GM23338 (cell line): ENCODE results near the gene RAI14. TPM values are rescaled to one million over a fixed set of nuclear protein-coding genes. Genes with fewer than 3 reads are reported as not detected.

Experiments
- ATAC-seq: fragments of 200-7000 bp; cut with Tn5 transposase; 3 replicates; pipeline ENCODE4 v1.9.1; 2020
- DNase-seq: peaks from one replicate; pipeline ENCODE4 v3.0.0-alpha.2; 2015; ENCODE audit warnings: low spot score
- H2AFZ ChIP-seq: fragments of 200-600 bp; sonication (generic); 2 replicates; pipeline ENCODE4 v1.8.0; 2016; ENCODE audit warnings: antibody characterized with exemption, mild to moderate bottlenecking, moderate library complexity
- H3F3A ChIP-seq: fragments of 200-600 bp; sonication (generic); replicated peaks from 2 replicates; pipeline ENCODE4 v1.8.0; 2017; ENCODE audit warnings: antibody characterized with exemption, mixed run types, low read depth
- H3K27ac ChIP-seq: fragments of 200-600 bp; sonication (generic); 2 replicates; pipeline ENCODE4 v1.6.1; 2016; ENCODE audit warnings: low read depth
- H3K27me3 ChIP-seq: fragments of 200-600 bp; sonication (generic); 2 replicates; pipeline ENCODE4 v1.8.0; 2016; ENCODE audit warnings: mild to moderate bottlenecking, mixed run types, moderate library complexity; ENCODE audit not compliant: insufficient read depth
- H3K36me3 ChIP-seq: fragments of 200-600 bp; sonication (generic); 2 replicates; pipeline ENCODE4 v1.8.0; 2016; ENCODE audit warnings: mild to moderate bottlenecking; ENCODE audit not compliant: insufficient read depth
- H3K4me1 ChIP-seq: fragments of 200-600 bp; sonication (generic); 2 replicates; pipeline ENCODE4 v1.8.0; 2016; ENCODE audit warnings: mild to moderate bottlenecking, moderate library complexity; ENCODE audit not compliant: insufficient read depth
- H3K4me2 ChIP-seq: fragments of 200-600 bp; sonication (generic); 2 replicates; pipeline ENCODE4 v1.7.1; 2017; ENCODE audit warnings: mixed run types
- H3K4me3 ChIP-seq: fragments of 200-600 bp; sonication (generic); 2 replicates; pipeline ENCODE4 v1.6.1; 2016; ENCODE audit warnings: mixed run types
- H3K79me2 ChIP-seq: fragments of 200-600 bp; sonication (generic); replicated peaks from 2 replicates; pipeline ENCODE4 v1.8.0; 2017; ENCODE audit warnings: mild to moderate bottlenecking; ENCODE audit not compliant: insufficient read depth
- H3K9me2 ChIP-seq: fragments of 200-600 bp; sonication (generic); 2 replicates; pipeline ENCODE4 v1.8.0; 2017; ENCODE audit not compliant: insufficient read depth
- H4K20me1 ChIP-seq: fragments of 200-600 bp; sonication (generic); replicated peaks from 2 replicates; pipeline ENCODE4 v1.8.0; 2017; ENCODE audit warnings: mild to moderate bottlenecking; ENCODE audit not compliant: insufficient read depth
- H3K27ac Mint-ChIP-seq: 2 replicates; pipeline ENCODE4 v1.8.0; 2020; ENCODE audit warnings: inconsistent platforms, mild to moderate bottlenecking, moderate library complexity, mixed read lengths
- H3K27me3 Mint-ChIP-seq: 3 replicates; pipeline ENCODE4 v1.8.0; 2022; ENCODE audit warnings: low read depth, mild to moderate bottlenecking, moderate library complexity, mixed read lengths, inconsistent platforms; ENCODE audit not compliant: insufficient read depth, poor library complexity
- H3K36me3 Mint-ChIP-seq: 3 replicates; pipeline ENCODE4 v1.8.0; 2021; ENCODE audit warnings: low read depth, mild to moderate bottlenecking, inconsistent platforms, moderate library complexity, mixed read lengths
- H3K4me1 Mint-ChIP-seq: 3 replicates; pipeline ENCODE4 v1.8.0; 2020; ENCODE audit warnings: mild to moderate bottlenecking, inconsistent platforms, mixed read lengths
- H3K4me3 Mint-ChIP-seq: 3 replicates; pipeline ENCODE4 v1.8.0; 2021; ENCODE audit warnings: moderate library complexity, mild to moderate bottlenecking, inconsistent platforms, mixed read lengths
- H3K9me3 Mint-ChIP-seq: 3 replicates; pipeline ENCODE4 v1.8.0; 2020; ENCODE audit warnings: moderate library complexity, mild to moderate bottlenecking, inconsistent platforms, mixed read lengths
- CREB1 ChIP-seq: fragments of 250-450 bp; sonication (Bioruptor Pico); IDR thresholded peaks from 2 replicates; pipeline ENCODE4 v1.5.0; 2020; ENCODE audit warnings: low read depth, mild to moderate bottlenecking, moderate library complexity
- EZH2 ChIP-seq: fragments of 200-600 bp; sonication (generic); IDR thresholded peaks from one replicate; pipeline ENCODE4 v1.8.0; 2017; ENCODE audit warnings: antibody characterized with exemption, mild to moderate bottlenecking, low read depth; ENCODE audit not compliant: unreplicated experiment
- EZH2phosphoT487 ChIP-seq: fragments of 200-600 bp; sonication (generic); IDR thresholded peaks from one replicate; pipeline ENCODE4 v1.8.1; 2018; ENCODE audit warnings: antibody characterized with exemption; ENCODE audit not compliant: unreplicated experiment
- JUNB ChIP-seq: IDR thresholded peaks from one replicate; pipeline ENCODE4 v1.6.1; 2016; ENCODE audit warnings: antibody characterized with exemption; ENCODE audit not compliant: unreplicated experiment
- NANOG ChIP-seq: IDR thresholded peaks from 2 replicates; pipeline ENCODE4 v1.6.1; 2016; ENCODE audit warnings: antibody characterized with exemption, borderline replicate concordance
- POLR2AphosphoS5 ChIP-seq: IDR thresholded peaks from 2 replicates; pipeline ENCODE4 v1.6.1; 2016; ENCODE audit warnings: antibody characterized with exemption, low read depth
- STAT1 ChIP-seq: IDR thresholded peaks from one replicate; pipeline ENCODE4 v1.6.1; 2016; ENCODE audit warnings: antibody characterized with exemption; ENCODE audit not compliant: unreplicated experiment
- ZNF114 ChIP-seq: fragments of 250-450 bp; sonication (Bioruptor Pico); IDR thresholded peaks from 2 replicates; pipeline ENCODE4 v1.5.0; 2020; ENCODE audit warnings: mild to moderate bottlenecking, moderate library complexity
- ZNF331 ChIP-seq: fragments of 250-450 bp; sonication (Bioruptor Pico); IDR thresholded peaks from 2 replicates; pipeline ENCODE4 v1.5.0; 2020; ENCODE audit warnings: low read depth, mild to moderate bottlenecking, moderate library complexity
- polyA plus RNA-seq: library from polyadenylated mRNA; unstranded; fragments of >200 nt; fragmentation: Nextera tagmentation; extraction: Ambion mirVana; gene quantifications from 2 replicates; pipeline ENCODE4 v1.2.1, GENCODE V29; 2016
- total RNA-seq: library from RNA; depleted of rRNA; stranded (reverse); fragments of >200 nt; shearing (Covaris generic); gene quantifications from 2 replicates; pipeline ENCODE4 v1.2.3, GENCODE V29; 2014
- TF ChIP-seq, protein P1 (sequence below): fragments of 250-450 bp; sonication (Bioruptor Pico); IDR thresholded peaks from 2 replicates; pipeline ENCODE4 v1.5.0; 2020; ENCODE audit warnings: mild to moderate bottlenecking, moderate library complexity
- TF ChIP-seq, protein P2 (sequence below), 2 experiments: fragments of 200-600 bp in 1 of 2; sonication (generic) in 1 of 2; conservative IDR thresholded peaks; 2 replicates each; pipeline versions ENCODE4 v1.5.1 to v1.6.1; 2016 to 2017; ENCODE audit warnings: antibody characterized with exemption in 2 of 2, low read depth in 2 of 2, mild to moderate bottlenecking in 2 of 2, moderate library complexity in 1 of 2
- TF ChIP-seq, protein P3 (sequence below): IDR thresholded peaks from one replicate; pipeline ENCODE4 v1.6.1; 2018; ENCODE audit warnings: antibody characterized with exemption; ENCODE audit not compliant: unreplicated experiment
- TF ChIP-seq, protein P4 (sequence below): IDR thresholded peaks from 2 replicates; pipeline ENCODE4 v1.6.1; 2016; ENCODE audit warnings: antibody characterized with exemption

RAI14 gene
- total and polyA plus RNA-seq, 2 experiments from 2014 or later, result 58.8 to 95.8 TPM

DNA sequence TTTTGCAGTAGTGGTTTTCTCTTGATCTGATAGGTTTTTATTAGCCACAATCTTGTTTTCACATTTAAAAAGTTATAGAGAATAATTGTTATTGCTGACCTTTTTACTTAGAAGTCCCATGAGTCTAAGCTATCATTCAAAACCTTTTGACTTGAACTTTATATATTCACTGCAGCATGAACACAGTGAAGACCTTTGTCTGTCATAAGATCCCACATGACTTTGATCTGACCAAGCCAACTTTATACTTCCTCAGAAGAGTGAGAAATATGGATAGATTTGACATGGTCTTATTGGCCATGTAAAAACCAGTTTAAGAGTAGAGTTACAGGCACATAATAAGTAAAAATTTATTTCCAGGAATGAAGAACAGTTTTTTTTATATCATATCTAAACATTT lies 225.1 kb downstream of the RAI14 start:
- Mint-ChIP-seq H3K27me3 (no peaks in the 10 kb centered on the region), H3K4me3 (no peak overlapping the region), H3K4me1 (0 out of 3 replicates have a peak, but pooled peaks cover 3% of the 10 kb centered on the region), H3K36me3 (peaks cover 14% of the 10 kb centered on the region; the same call in 2 of the 3 replicates), H3K9me3 (peaks cover 16% of the 10 kb centered on the region), H3K27ac (no peak overlapping the region)
- no peaks in the 10 kb centered on the region for H3F3A ChIP-seq
- no peaks in the 10 kb centered on the region for H4K20me1 ChIP-seq
- no peaks in the 10 kb centered on the region for H3K36me3 ChIP-seq
- no peak overlapping the region for H3K27ac ChIP-seq
- H3K27me3 ChIP-seq, result no peaks in the 10 kb centered on the region
- H3K79me2 ChIP-seq, result no peaks in the 10 kb centered on the region
- H3K4me1 ChIP-seq, result no peaks in the 10 kb centered on the region
- no peak overlapping the region for H3K4me2 ChIP-seq
- H3K9me2 ChIP-seq, result 0 out of 2 replicates have a peak, but pooled peaks cover 6% of the 10 kb centered on the region
- TF ChIP-seq ZNF331, result no peak
- no peak for TF ChIP-seq CREB1 (CRISPR knock-in tag)
- no peak for TF ChIP-seq NANOG
- no peak for TF ChIP-seq EZH2
- no peak for TF ChIP-seq STAT1
- TF ChIP-seq POLR2AphosphoS5, result no peak
- TF ChIP-seq, protein P1, sequence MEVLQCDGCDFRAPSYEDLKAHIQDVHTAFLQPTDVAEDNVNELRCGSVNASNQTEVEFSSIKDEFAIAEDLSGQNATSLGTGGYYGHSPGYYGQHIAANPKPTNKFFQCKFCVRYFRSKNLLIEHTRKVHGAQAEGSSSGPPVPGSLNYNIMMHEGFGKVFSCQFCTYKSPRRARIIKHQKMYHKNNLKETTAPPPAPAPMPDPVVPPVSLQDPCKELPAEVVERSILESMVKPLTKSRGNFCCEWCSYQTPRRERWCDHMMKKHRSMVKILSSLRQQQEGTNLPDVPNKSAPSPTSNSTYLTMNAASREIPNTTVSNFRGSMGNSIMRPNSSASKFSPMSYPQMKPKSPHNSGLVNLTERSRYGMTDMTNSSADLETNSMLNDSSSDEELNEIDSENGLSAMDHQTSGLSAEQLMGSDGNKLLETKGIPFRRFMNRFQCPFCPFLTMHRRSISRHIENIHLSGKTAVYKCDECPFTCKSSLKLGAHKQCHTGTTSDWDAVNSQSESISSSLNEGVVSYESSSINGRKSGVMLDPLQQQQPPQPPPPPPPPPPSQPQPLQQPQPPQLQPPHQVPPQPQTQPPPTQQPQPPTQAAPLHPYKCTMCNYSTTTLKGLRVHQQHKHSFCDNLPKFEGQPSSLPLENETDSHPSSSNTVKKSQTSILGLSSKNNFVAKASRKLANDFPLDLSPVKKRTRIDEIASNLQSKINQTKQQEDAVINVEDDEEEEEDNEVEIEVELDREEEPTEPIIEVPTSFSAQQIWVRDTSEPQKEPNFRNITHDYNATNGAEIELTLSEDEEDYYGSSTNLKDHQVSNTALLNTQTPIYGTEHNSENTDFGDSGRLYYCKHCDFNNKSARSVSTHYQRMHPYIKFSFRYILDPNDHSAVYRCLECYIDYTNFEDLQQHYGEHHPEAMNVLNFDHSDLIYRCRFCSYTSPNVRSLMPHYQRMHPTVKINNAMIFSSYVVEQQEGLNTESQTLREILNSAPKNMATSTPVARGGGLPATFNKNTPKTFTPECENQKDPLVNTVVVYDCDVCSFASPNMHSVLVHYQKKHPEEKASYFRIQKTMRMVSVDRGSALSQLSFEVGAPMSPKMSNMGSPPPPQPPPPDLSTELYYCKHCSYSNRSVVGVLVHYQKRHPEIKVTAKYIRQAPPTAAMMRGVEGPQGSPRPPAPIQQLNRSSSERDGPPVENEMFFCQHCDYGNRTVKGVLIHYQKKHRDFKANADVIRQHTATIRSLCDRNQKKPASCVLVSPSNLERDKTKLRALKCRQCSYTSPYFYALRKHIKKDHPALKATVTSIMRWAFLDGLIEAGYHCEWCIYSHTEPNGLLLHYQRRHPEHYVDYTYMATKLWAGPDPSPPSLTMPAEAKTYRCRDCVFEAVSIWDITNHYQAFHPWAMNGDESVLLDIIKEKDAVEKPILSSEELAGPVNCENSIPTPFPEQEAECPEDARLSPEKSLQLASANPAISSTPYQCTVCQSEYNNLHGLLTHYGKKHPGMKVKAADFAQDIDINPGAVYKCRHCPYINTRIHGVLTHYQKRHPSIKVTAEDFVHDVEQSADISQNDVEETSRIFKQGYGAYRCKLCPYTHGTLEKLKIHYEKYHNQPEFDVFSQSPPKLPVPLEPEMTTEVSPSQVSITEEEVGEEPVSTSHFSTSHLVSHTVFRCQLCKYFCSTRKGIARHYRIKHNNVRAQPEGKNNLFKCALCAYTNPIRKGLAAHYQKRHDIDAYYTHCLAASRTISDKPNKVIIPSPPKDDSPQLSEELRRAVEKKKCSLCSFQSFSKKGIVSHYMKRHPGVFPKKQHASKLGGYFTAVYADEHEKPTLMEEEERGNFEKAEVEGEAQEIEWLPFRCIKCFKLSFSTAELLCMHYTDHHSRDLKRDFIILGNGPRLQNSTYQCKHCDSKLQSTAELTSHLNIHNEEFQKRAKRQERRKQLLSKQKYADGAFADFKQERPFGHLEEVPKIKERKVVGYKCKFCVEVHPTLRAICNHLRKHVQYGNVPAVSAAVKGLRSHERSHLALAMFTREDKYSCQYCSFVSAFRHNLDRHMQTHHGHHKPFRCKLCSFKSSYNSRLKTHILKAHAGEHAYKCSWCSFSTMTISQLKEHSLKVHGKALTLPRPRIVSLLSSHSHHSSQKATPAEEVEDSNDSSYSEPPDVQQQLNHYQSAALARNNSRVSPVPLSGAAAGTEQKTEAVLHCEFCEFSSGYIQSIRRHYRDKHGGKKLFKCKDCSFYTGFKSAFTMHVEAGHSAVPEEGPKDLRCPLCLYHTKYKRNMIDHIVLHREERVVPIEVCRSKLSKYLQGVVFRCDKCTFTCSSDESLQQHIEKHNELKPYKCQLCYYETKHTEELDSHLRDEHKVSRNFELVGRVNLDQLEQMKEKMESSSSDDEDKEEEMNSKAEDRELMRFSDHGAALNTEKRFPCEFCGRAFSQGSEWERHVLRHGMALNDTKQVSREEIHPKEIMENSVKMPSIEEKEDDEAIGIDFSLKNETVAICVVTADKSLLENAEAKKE (CRISPR knock-in tag), result no peak
- no peak for TF ChIP-seq EZH2phosphoT487
- TF ChIP-seq, protein P2, sequence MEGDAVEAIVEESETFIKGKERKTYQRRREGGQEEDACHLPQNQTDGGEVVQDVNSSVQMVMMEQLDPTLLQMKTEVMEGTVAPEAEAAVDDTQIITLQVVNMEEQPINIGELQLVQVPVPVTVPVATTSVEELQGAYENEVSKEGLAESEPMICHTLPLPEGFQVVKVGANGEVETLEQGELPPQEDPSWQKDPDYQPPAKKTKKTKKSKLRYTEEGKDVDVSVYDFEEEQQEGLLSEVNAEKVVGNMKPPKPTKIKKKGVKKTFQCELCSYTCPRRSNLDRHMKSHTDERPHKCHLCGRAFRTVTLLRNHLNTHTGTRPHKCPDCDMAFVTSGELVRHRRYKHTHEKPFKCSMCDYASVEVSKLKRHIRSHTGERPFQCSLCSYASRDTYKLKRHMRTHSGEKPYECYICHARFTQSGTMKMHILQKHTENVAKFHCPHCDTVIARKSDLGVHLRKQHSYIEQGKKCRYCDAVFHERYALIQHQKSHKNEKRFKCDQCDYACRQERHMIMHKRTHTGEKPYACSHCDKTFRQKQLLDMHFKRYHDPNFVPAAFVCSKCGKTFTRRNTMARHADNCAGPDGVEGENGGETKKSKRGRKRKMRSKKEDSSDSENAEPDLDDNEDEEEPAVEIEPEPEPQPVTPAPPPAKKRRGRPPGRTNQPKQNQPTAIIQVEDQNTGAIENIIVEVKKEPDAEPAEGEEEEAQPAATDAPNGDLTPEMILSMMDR (conservative IDR thresholded peaks at IDR 0.05; ENCODE audit: low read depth in 2 of 2), result no peak
- TF ChIP-seq, protein P3, sequence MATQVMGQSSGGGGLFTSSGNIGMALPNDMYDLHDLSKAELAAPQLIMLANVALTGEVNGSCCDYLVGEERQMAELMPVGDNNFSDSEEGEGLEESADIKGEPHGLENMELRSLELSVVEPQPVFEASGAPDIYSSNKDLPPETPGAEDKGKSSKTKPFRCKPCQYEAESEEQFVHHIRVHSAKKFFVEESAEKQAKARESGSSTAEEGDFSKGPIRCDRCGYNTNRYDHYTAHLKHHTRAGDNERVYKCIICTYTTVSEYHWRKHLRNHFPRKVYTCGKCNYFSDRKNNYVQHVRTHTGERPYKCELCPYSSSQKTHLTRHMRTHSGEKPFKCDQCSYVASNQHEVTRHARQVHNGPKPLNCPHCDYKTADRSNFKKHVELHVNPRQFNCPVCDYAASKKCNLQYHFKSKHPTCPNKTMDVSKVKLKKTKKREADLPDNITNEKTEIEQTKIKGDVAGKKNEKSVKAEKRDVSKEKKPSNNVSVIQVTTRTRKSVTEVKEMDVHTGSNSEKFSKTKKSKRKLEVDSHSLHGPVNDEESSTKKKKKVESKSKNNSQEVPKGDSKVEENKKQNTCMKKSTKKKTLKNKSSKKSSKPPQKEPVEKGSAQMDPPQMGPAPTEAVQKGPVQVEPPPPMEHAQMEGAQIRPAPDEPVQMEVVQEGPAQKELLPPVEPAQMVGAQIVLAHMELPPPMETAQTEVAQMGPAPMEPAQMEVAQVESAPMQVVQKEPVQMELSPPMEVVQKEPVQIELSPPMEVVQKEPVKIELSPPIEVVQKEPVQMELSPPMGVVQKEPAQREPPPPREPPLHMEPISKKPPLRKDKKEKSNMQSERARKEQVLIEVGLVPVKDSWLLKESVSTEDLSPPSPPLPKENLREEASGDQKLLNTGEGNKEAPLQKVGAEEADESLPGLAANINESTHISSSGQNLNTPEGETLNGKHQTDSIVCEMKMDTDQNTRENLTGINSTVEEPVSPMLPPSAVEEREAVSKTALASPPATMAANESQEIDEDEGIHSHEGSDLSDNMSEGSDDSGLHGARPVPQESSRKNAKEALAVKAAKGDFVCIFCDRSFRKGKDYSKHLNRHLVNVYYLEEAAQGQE, result no peak
- no peak for TF ChIP-seq JUNB
- TF ChIP-seq, protein P4, sequence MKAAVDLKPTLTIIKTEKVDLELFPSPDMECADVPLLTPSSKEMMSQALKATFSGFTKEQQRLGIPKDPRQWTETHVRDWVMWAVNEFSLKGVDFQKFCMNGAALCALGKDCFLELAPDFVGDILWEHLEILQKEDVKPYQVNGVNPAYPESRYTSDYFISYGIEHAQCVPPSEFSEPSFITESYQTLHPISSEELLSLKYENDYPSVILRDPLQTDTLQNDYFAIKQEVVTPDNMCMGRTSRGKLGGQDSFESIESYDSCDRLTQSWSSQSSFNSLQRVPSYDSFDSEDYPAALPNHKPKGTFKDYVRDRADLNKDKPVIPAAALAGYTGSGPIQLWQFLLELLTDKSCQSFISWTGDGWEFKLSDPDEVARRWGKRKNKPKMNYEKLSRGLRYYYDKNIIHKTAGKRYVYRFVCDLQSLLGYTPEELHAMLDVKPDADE, result no peak
- TF ChIP-seq ZNF114, result no peak
- no peak for ATAC-seq
- H3K4me3 ChIP-seq, result no peak overlapping the region
- no peak overlapping the region for H2AFZ ChIP-seq
- DNase-seq, result no peak
